SK-N-SH (cell line): ENCODE results near the gene SUPT3H. TPM values are rescaled to one million over a fixed set of nuclear protein-coding genes. Genes with fewer than 3 reads are reported as not detected.

ENCODE experiments used
- CTCF ChIA-PET: fragments of 300-600, 350-600 bp; formaldehyde crosslinking; extraction: SDS; loops from one replicate; lab custom pipeline; 2021; lab: Yijun Ruan, JAX
- POLR2A ChIA-PET: fragments of 350-600 bp; sonication (Branson Sonifier 250); formaldehyde crosslinking; extraction: SDS; loops from one replicate; lab custom pipeline; 2020; ENCODE audit warnings: antibody characterized with exemption, inconsistent platforms; lab: Yijun Ruan, JAX
- DNase-seq: peaks from one replicate; pipeline ENCODE4 v3.0.0; 2012
- H2AFZ ChIP-seq: fragments of 200-600 bp; sonication (generic); 2 replicates; pipeline ENCODE4 v1.8.1; 2016; ENCODE audit warnings: antibody characterized with exemption, mild to moderate bottlenecking, low read depth
- H3F3A ChIP-seq: fragments of 200-600 bp; sonication (generic); replicated peaks from 2 replicates; pipeline ENCODE3; 2016; ENCODE audit warnings: antibody characterized with exemption, mild to moderate bottlenecking; ENCODE audit not compliant: insufficient read depth
- H3K27ac ChIP-seq, 2 experiments: fragments of 200-500 bp in 1 of 2; fragments of 200-600 bp in 1 of 2; sonication (Bioruptor generic) in 1 of 2; sonication (generic), shearing (Covaris generic) in 1 of 2; 2 replicates each; pipeline versions ENCODE4 v1.5.1 to v1.6.1; 2014 to 2016; ENCODE audit warnings: low read depth in 2 of 2, inconsistent platforms in 1 of 2, low read length in 1 of 2, mild to moderate bottlenecking in 1 of 2, mixed read lengths in 1 of 2
- H3K27me3 ChIP-seq: fragments of 200-600 bp; sonication (generic), shearing (Covaris generic); 2 replicates; pipeline ENCODE4 v1.6.1; 2016; ENCODE audit warnings: mixed run types; ENCODE audit not compliant: insufficient read depth
- H3K36me3 ChIP-seq, 2 experiments: fragments of 200-500 bp in 1 of 2; fragments of 200-600 bp in 1 of 2; sonication (Bioruptor generic) in 1 of 2; sonication (generic) in 1 of 2; replicated peaks in 1 of 2; 2 replicates each; pipeline versions ENCODE3 to v1.5.1; 2014 to 2016; ENCODE audit warnings: low read length in 1 of 2, mild to moderate bottlenecking in 1 of 2; ENCODE audit not compliant: insufficient read depth in 2 of 2, control insufficient read depth in 1 of 2
- H3K4me1 ChIP-seq, 2 experiments: fragments of 200-500 bp in 1 of 2; fragments of 200-600 bp in 1 of 2; sonication (Bioruptor generic) in 1 of 2; sonication (generic), shearing (Covaris generic) in 1 of 2; 2 replicates each; pipeline versions ENCODE4 v1.5.1 to v1.6.1; 2014 to 2016; ENCODE audit warnings: low read depth in 1 of 2, low read length in 1 of 2, mixed run types in 1 of 2; ENCODE audit not compliant: insufficient read depth in 2 of 2, control insufficient read depth in 1 of 2
- H3K4me2 ChIP-seq: fragments of 200-600 bp; sonication (generic), shearing (Covaris generic); 2 replicates; pipeline ENCODE4 v1.6.1; 2017; ENCODE audit warnings: mixed run types
- H3K4me3 ChIP-seq, 2 experiments: fragments of 200-500 bp in 1 of 2; fragments of 200-600 bp in 1 of 2; sonication (Bioruptor generic) in 1 of 2; sonication (generic), shearing (Covaris generic) in 1 of 2; 2 replicates each; pipeline versions ENCODE4 v1.5.1 to v1.8.1; 2014 to 2016; ENCODE audit warnings: low read depth in 2 of 2, inconsistent platforms in 1 of 2, low read length in 1 of 2, mild to moderate bottlenecking in 1 of 2, mixed read lengths in 1 of 2, moderate library complexity in 1 of 2
- H3K79me2 ChIP-seq: fragments of 200-600 bp; sonication (generic); 2 replicates; pipeline ENCODE4 v1.8.1; 2017; ENCODE audit warnings: mild to moderate bottlenecking; ENCODE audit not compliant: insufficient read depth
- H3K9ac ChIP-seq: fragments of 200-600 bp; sonication (generic); 2 replicates; pipeline ENCODE4 v1.6.1; 2017; ENCODE audit warnings: mixed run types
- H3K9me2 ChIP-seq: fragments of 200-600 bp; sonication (generic); 2 replicates; pipeline ENCODE4 v1.6.1; 2017; ENCODE audit warnings: mixed run types
- H3K9me3 ChIP-seq: fragments of 200-600 bp; sonication (generic); 2 replicates; pipeline ENCODE4 v1.6.1; 2017; ENCODE audit warnings: mixed run types, mild to moderate bottlenecking, moderate library complexity
- H4K20me1 ChIP-seq: fragments of 200-600 bp; sonication (generic); 2 replicates; pipeline ENCODE4 v1.6.1; 2017; ENCODE audit warnings: mild to moderate bottlenecking, mixed run types; ENCODE audit not compliant: insufficient read depth
- ELF1 ChIP-seq: IDR thresholded peaks from 2 replicates; pipeline ENCODE4 v1.4.0; 2012
- FOSL2 ChIP-seq: IDR thresholded peaks from 2 replicates; pipeline ENCODE4 v1.4.0; 2012; ENCODE audit warnings: low read depth, mild to moderate bottlenecking, moderate library complexity, borderline replicate concordance
- FOXJ3 ChIP-seq: sonication (generic); formaldehyde crosslinking; IDR thresholded peaks from 2 replicates; pipeline ENCODE4 v1.5.1; 2020; ENCODE audit warnings: mild to moderate bottlenecking, missing genetic modification reagents
- GATA2 ChIP-seq: sonication (generic); formaldehyde crosslinking; IDR thresholded peaks from 2 replicates; pipeline ENCODE4 v1.5.0; 2020; ENCODE audit warnings: mild to moderate bottlenecking, missing genetic modification reagents
- JUND ChIP-seq: IDR thresholded peaks from 2 replicates; pipeline ENCODE4 v1.4.0; 2012
- MXI1 ChIP-seq: IDR thresholded peaks from 2 replicates; pipeline ENCODE4 v1.6.1; 2012; ENCODE audit warnings: mild to moderate bottlenecking, low read depth, low read length, improper control_type of control experiment
- NRF1 ChIP-seq: IDR thresholded peaks from 2 replicates; pipeline ENCODE4 v1.6.1; 2012; ENCODE audit warnings: low read depth, mild to moderate bottlenecking, low read length
- RAD21 ChIP-seq: IDR thresholded peaks from 2 replicates; pipeline ENCODE4 v1.6.1; 2012; ENCODE audit warnings: mild to moderate bottlenecking, low read length
- RFX5 ChIP-seq: IDR thresholded peaks from 2 replicates; pipeline ENCODE4 v1.6.1; 2012; ENCODE audit warnings: mild to moderate bottlenecking, improper control_type of control experiment, low read length
- RXRA ChIP-seq: IDR thresholded peaks from 2 replicates; pipeline ENCODE4 v1.4.0; 2012; ENCODE audit warnings: low read depth, mild to moderate bottlenecking, borderline replicate concordance
- TAF1 ChIP-seq: IDR thresholded peaks from 2 replicates; pipeline ENCODE4 v1.6.1; 2012; ENCODE audit warnings: low read depth, mild to moderate bottlenecking, low read length, moderate library complexity, borderline replicate concordance
- YY1 ChIP-seq: IDR thresholded peaks from 2 replicates; pipeline ENCODE4 v1.4.0; 2012; ENCODE audit warnings: low read depth, mild to moderate bottlenecking
- WGBS: methylation state at CpG from one replicate; pipeline ENCODE4 v1.1.6; 2017; ENCODE audit warnings: low lambda C conversion rate; 5-methylcytosine and 5-hydroxymethylcytosine counted together
- polyA plus RNA-seq, 3 experiments: library from polyadenylated mRNA; depleted of rRNA; stranded (reverse); fragments of >200 nt; gene quantifications; 2 replicates each; pipeline ENCODE4 v1.2.3, GENCODE V29; 2012
- TF ChIP-seq, protein P1 (sequence below): IDR thresholded peaks from 2 replicates; pipeline ENCODE4 v1.6.1; 2012; ENCODE audit warnings: mild to moderate bottlenecking, low read depth, low read length, moderate library complexity
- TF ChIP-seq, protein P2 (sequence below): fragments of 200-600 bp; sonication (generic); IDR thresholded peaks from 2 replicates; pipeline ENCODE4 v1.6.1; 2017; ENCODE audit warnings: antibody characterized with exemption, mild to moderate bottlenecking, moderate library complexity
- TF ChIP-seq, protein P3 (sequence below): fragments of 150-350 bp; IDR thresholded peaks from 2 replicates; pipeline ENCODE4 v1.6.1; 2017; ENCODE audit warnings: antibody characterized with exemption, low read length, low read depth, borderline replicate concordance
- TF ChIP-seq, protein P4 (sequence below): IDR thresholded peaks from 2 replicates; pipeline ENCODE4 v1.4.0; 2012; ENCODE audit warnings: low read depth, borderline replicate concordance
- TF ChIP-seq, protein P5 (sequence below): IDR thresholded peaks from 2 replicates; pipeline ENCODE4 v1.4.0; 2012; ENCODE audit warnings: low read depth, borderline replicate concordance

SUPT3H gene
- polyA plus RNA-seq, 1 of the 3 experiments (the other 2 are of a cell fraction) = 10.9 TPM

DNA sequence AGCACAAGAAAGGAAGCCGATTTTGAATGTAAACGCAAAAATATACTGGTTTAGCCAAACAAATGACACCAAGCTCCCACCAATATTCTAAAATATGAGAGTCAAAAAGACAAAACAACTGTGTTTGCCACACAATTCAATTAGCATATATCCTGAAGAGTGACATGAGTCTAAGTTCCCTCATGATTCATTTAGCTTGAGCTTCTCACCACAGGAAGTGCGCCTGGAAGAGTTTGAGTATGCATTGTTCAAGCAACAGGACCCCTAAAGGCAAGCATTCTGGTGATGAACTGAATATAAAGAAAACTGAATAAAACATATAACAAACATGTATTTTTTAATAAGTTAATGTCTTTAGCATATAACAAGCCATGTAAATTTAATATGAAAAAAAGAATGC is 164.8 kb downstream of the SUPT3H start:
- TF ChIP-seq YY1 (no peak), NRF1 (no peak), MXI1 (no peak), JUND (no peak), ELF1 (no peak), RAD21 (no peak), RXRA (no peak), GATA2 (CRISPR knock-in tag) (no peak), TAF1 (no peak)
- TF ChIP-seq, protein P1, sequence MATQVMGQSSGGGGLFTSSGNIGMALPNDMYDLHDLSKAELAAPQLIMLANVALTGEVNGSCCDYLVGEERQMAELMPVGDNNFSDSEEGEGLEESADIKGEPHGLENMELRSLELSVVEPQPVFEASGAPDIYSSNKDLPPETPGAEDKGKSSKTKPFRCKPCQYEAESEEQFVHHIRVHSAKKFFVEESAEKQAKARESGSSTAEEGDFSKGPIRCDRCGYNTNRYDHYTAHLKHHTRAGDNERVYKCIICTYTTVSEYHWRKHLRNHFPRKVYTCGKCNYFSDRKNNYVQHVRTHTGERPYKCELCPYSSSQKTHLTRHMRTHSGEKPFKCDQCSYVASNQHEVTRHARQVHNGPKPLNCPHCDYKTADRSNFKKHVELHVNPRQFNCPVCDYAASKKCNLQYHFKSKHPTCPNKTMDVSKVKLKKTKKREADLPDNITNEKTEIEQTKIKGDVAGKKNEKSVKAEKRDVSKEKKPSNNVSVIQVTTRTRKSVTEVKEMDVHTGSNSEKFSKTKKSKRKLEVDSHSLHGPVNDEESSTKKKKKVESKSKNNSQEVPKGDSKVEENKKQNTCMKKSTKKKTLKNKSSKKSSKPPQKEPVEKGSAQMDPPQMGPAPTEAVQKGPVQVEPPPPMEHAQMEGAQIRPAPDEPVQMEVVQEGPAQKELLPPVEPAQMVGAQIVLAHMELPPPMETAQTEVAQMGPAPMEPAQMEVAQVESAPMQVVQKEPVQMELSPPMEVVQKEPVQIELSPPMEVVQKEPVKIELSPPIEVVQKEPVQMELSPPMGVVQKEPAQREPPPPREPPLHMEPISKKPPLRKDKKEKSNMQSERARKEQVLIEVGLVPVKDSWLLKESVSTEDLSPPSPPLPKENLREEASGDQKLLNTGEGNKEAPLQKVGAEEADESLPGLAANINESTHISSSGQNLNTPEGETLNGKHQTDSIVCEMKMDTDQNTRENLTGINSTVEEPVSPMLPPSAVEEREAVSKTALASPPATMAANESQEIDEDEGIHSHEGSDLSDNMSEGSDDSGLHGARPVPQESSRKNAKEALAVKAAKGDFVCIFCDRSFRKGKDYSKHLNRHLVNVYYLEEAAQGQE = no peak
- TF ChIP-seq, protein P2, sequence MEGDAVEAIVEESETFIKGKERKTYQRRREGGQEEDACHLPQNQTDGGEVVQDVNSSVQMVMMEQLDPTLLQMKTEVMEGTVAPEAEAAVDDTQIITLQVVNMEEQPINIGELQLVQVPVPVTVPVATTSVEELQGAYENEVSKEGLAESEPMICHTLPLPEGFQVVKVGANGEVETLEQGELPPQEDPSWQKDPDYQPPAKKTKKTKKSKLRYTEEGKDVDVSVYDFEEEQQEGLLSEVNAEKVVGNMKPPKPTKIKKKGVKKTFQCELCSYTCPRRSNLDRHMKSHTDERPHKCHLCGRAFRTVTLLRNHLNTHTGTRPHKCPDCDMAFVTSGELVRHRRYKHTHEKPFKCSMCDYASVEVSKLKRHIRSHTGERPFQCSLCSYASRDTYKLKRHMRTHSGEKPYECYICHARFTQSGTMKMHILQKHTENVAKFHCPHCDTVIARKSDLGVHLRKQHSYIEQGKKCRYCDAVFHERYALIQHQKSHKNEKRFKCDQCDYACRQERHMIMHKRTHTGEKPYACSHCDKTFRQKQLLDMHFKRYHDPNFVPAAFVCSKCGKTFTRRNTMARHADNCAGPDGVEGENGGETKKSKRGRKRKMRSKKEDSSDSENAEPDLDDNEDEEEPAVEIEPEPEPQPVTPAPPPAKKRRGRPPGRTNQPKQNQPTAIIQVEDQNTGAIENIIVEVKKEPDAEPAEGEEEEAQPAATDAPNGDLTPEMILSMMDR = no peak
- TF ChIP-seq, protein P3, sequence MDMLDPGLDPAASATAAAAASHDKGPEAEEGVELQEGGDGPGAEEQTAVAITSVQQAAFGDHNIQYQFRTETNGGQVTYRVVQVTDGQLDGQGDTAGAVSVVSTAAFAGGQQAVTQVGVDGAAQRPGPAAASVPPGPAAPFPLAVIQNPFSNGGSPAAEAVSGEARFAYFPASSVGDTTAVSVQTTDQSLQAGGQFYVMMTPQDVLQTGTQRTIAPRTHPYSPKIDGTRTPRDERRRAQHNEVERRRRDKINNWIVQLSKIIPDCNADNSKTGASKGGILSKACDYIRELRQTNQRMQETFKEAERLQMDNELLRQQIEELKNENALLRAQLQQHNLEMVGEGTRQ = no peak
- 75% methylated on average over 3 of the region's 3 CpGs for WGBS
- no peak overlapping the region for H2AFZ ChIP-seq
- no peaks in the 10 kb centered on the region for H3K27me3 ChIP-seq
- no peaks in the 10 kb centered on the region for H4K20me1 ChIP-seq
- H3K9me3 ChIP-seq = 0 out of 2 replicates have a peak, but pooled peaks cover 4% of the 10 kb centered on the region
- no peak overlapping the region for H3K4me2 ChIP-seq
- H3K79me2 ChIP-seq = no peaks in the 10 kb centered on the region
- ChIA-PET CTCF (no interaction called here), POLR2A (no interaction called here)
- H3K9ac ChIP-seq = no peak overlapping the region
- no peaks in the 10 kb centered on the region for H3K36me3 ChIP-seq
- H3F3A ChIP-seq = no peaks in the 10 kb centered on the region
- no peaks in the 10 kb centered on the region for H3K4me1 ChIP-seq
- DNase-seq = no peak
- no peaks in the 10 kb centered on the region for H3K9me2 ChIP-seq
- no peak overlapping the region for H3K27ac ChIP-seq
- H3K4me3 ChIP-seq = no peak overlapping the region

DNA sequence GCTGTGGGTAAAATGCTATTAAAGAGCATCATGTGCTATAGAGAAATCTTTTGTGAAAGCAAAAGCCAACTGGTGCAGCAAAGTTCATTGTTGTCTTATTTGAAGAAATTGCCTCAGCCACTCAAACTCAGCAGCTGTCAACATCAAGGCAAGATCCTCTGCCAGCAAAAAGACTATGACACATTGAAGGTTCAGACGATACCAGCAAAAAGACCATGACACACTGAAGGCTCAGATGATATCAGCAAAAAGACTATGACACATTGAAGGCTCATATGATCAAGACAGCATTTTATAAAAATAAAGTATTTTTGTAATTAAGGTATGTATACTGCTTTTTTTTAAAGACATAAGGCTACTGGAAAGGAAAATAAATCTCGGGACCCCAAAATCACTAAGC is 168.0 kb downstream of the SUPT3H start:
- WGBS = 36% methylated on average over 2 of the region's 2 CpGs
- Histone ChIP-seq H3K27me3 (no peaks in the 10 kb centered on the region), H4K20me1 (no peaks in the 10 kb centered on the region), H3K9me3 (peaks cover 4% of the 10 kb centered on the region; the same call in 1 of the 2 replicates), H3F3A (no peaks in the 10 kb centered on the region), H3K4me3 (no peak overlapping the region), H3K4me2 (no peak overlapping the region), H3K79me2 (no peaks in the 10 kb centered on the region), H3K36me3 (no peaks in the 10 kb centered on the region), H3K9me2 (no peaks in the 10 kb centered on the region), H3K27ac (no peak overlapping the region), H3K9ac (no peak overlapping the region), H3K4me1 (no peaks in the 10 kb centered on the region), H2AFZ (no peak overlapping the region)
- DNase-seq = no peak
- ChIA-PET CTCF (no interaction called here), POLR2A (no interaction called here)
- TF ChIP-seq FOXJ3 (CRISPR knock-in tag) = no peak
- no peak for TF ChIP-seq FOSL2
- TF ChIP-seq, protein P3 = no peak
- TF ChIP-seq, protein P4, sequence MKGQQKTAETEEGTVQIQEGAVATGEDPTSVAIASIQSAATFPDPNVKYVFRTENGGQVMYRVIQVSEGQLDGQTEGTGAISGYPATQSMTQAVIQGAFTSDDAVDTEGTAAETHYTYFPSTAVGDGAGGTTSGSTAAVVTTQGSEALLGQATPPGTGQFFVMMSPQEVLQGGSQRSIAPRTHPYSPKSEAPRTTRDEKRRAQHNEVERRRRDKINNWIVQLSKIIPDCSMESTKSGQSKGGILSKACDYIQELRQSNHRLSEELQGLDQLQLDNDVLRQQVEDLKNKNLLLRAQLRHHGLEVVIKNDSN = no peak
- no peak for TF ChIP-seq RAD21
- TF ChIP-seq, protein P5, sequence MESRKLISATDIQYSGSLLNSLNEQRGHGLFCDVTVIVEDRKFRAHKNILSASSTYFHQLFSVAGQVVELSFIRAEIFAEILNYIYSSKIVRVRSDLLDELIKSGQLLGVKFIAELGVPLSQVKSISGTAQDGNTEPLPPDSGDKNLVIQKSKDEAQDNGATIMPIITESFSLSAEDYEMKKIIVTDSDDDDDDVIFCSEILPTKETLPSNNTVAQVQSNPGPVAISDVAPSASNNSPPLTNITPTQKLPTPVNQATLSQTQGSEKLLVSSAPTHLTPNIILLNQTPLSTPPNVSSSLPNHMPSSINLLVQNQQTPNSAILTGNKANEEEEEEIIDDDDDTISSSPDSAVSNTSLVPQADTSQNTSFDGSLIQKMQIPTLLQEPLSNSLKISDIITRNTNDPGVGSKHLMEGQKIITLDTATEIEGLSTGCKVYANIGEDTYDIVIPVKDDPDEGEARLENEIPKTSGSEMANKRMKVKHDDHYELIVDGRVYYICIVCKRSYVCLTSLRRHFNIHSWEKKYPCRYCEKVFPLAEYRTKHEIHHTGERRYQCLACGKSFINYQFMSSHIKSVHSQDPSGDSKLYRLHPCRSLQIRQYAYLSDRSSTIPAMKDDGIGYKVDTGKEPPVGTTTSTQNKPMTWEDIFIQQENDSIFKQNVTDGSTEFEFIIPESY = no peak
- TF ChIP-seq RFX5 = no peak
